HUES6 (cell line): Measurements from ENCODE around the gene CNDP1.
"Not testable (repeated sequence)": the region's sequence is repeated elsewhere in the genome, so short reads cannot be mapped to it uniquely, and the experiment has no call there.

ENCODE experiments used
- H3K27ac ChIP-seq: 2 replicates; pipeline ENCODE4 v1.7.0; 2013; ENCODE audit warnings: low read depth, mild to moderate bottlenecking, low read length, inconsistent platforms
- H3K27me3 ChIP-seq: 2 replicates; pipeline ENCODE4 v1.6.1; 2013; ENCODE audit warnings: low read length; ENCODE audit not compliant: control insufficient read depth, insufficient read depth
- H3K36me3 ChIP-seq: 2 replicates; pipeline ENCODE4 v1.6.1; 2013; ENCODE audit warnings: low read length; ENCODE audit not compliant: control insufficient read depth, insufficient read depth
- H3K4me1 ChIP-seq: 2 replicates; pipeline ENCODE4 v1.6.1; 2013; ENCODE audit warnings: low read length; ENCODE audit not compliant: control insufficient read depth, insufficient read depth
- H3K4me3 ChIP-seq: 2 replicates; pipeline ENCODE4 v1.5.1; 2013; ENCODE audit warnings: low read depth, low read length
- H3K9ac ChIP-seq: one replicate; pipeline ENCODE4 v1.6.1; 2013; ENCODE audit warnings: mild to moderate bottlenecking, low read length
- H3K9me3 ChIP-seq: 2 replicates; pipeline ENCODE4 v1.6.1; 2013; ENCODE audit warnings: low read depth, low read length; ENCODE audit not compliant: control insufficient read depth, insufficient read depth

Gene CNDP1

GRCh38 chr18:74497324-74497676 is 37.0 kb upstream of the CNDP1 start:
- Histone ChIP-seq H3K27me3 (no peaks in the 10 kb centered on the region), H3K27ac (no peak overlapping the region), H3K9me3 (no peaks in the 10 kb centered on the region), H3K9ac (peak overlapping the region; percentile 97), H3K36me3 (peaks cover 24% of the 10 kb centered on the region), H3K4me3 (peak overlapping the region; percentile 70), H3K4me1 (peaks cover 34% of the 10 kb centered on the region)

GRCh38 chr18:74497778-74498177 is 36.5 kb upstream of the CNDP1 start:
- Histone ChIP-seq H3K27ac (no peak overlapping the region), H3K27me3 (no peaks in the 10 kb centered on the region), H3K4me3 (no peak overlapping the region), H3K9ac (no peak overlapping the region), H3K9me3 (no peaks in the 10 kb centered on the region), H3K36me3 (peaks cover 29% of the 10 kb centered on the region), H3K4me1 (peaks cover 34% of the 10 kb centered on the region)

- H3K27ac ChIP-seq: peak overlapping the region; percentile 39; the same call in 1 of the 2 replicates
- H3K9ac ChIP-seq: no peak overlapping the region
- H3K4me1 ChIP-seq: peaks cover 34% of the 10 kb centered on the region
- peak overlapping the region; percentile 25; the same call in 1 of the 2 replicates for H3K4me3 ChIP-seq
- no peaks in the 10 kb centered on the region for H3K9me3 ChIP-seq
- no peaks in the 10 kb centered on the region for H3K27me3 ChIP-seq
- H3K36me3 ChIP-seq: peaks cover 40% of the 10 kb centered on the region
Measured at GRCh38 chr18:74498712-74499627, 35.3 kb upstream of the CNDP1 start.

- H3K36me3 ChIP-seq: peaks cover 47% of the 10 kb centered on the region
Measured at GRCh38 chr18:74499633-74500032, 34.7 kb upstream of the CNDP1 start.

GRCh38 chr18:74500372-74500771 is 33.9 kb upstream of the CNDP1 start:
- H3K27ac ChIP-seq: no peak overlapping the region
- no peaks in the 10 kb centered on the region for H3K9me3 ChIP-seq
- no peak overlapping the region for H3K4me3 ChIP-seq
- peaks cover 53% of the 10 kb centered on the region for H3K36me3 ChIP-seq
- peaks cover 34% of the 10 kb centered on the region for H3K4me1 ChIP-seq
- H3K9ac ChIP-seq: no peak overlapping the region
- H3K27me3 ChIP-seq: no peaks in the 10 kb centered on the region

More at GRCh38 chr18:74499633-74500032, 34.7 kb upstream of the CNDP1 start:
- Histone ChIP-seq H3K27me3 (no peaks in the 10 kb centered on the region), H3K9ac (no peak overlapping the region), H3K4me3 (peak overlapping the region; percentile 25; the same call in 1 of the 2 replicates), H3K4me1 (peaks cover 34% of the 10 kb centered on the region), H3K27ac (peak overlapping the region; percentile 39), H3K9me3 (no peaks in the 10 kb centered on the region)

GRCh38 chr18:74500774-74501173 is 33.5 kb upstream of the CNDP1 start:
- Histone ChIP-seq H3K4me1 (peaks cover 34% of the 10 kb centered on the region), H3K36me3 (peaks cover 57% of the 10 kb centered on the region), H3K27ac (peak overlapping the region; percentile 54; the same call in 1 of the 2 replicates), H3K9ac (peak overlapping the region; percentile 54)
- H3K27me3 ChIP-seq, H3K9me3 ChIP-seq, H3K4me3 ChIP-seq: not testable (repeated sequence)

- Histone ChIP-seq H3K4me1 (peaks cover 34% of the 10 kb centered on the region), H3K36me3 (peaks cover 62% of the 10 kb centered on the region), H3K27ac (peak overlapping the region; percentile 54; the same call in 1 of the 2 replicates), H3K9me3 (no peaks in the 10 kb centered on the region), H3K4me3 (no peak overlapping the region), H3K27me3 (no peaks in the 10 kb centered on the region), H3K9ac (peak overlapping the region; percentile 54)
Measured at GRCh38 chr18:74501386-74501785, 32.9 kb upstream of the CNDP1 start.

- Histone ChIP-seq H3K9me3 (no peaks in the 10 kb centered on the region), H3K4me3 (no peak overlapping the region), H3K9ac (no peak overlapping the region), H3K27me3 (no peaks in the 10 kb centered on the region), H3K27ac (no peak overlapping the region), H3K36me3 (peaks cover 76% of the 10 kb centered on the region), H3K4me1 (peaks cover 22% of the 10 kb centered on the region)
Measured at GRCh38 chr18:74503137-74503536, 31.2 kb upstream of the CNDP1 start.

GRCh38 chr18:74505776-74506175 is 28.5 kb upstream of the CNDP1 start:
- Histone ChIP-seq H3K36me3 (peaks cover 93% of the 10 kb centered on the region), H3K4me3 (no peak overlapping the region), H3K27ac (peak overlapping the region; percentile 19; the same call in 1 of the 2 replicates), H3K4me1 (peaks cover 6% of the 10 kb centered on the region; the same call in 1 of the 2 replicates), H3K9me3 (no peaks in the 10 kb centered on the region), H3K27me3 (no peaks in the 10 kb centered on the region), H3K9ac (no peak overlapping the region)

GRCh38 chr18:74506448-74507084 is 27.7 kb upstream of the CNDP1 start:
- H3K27me3 ChIP-seq: no peaks in the 10 kb centered on the region

More at GRCh38 chr18:74506448-74507084, 27.7 kb upstream of the CNDP1 start:
- Histone ChIP-seq H3K4me3 (no peak overlapping the region), H3K36me3 (peaks cover 92% of the 10 kb centered on the region), H3K4me1 (0 out of 2 replicates have a peak, but pooled peaks cover under 1% of the 10 kb centered on the region), H3K9ac (peak overlapping the region; percentile 4), H3K27ac (no peak overlapping the region), H3K9me3 (no peaks in the 10 kb centered on the region)
